H1 (cell line): Measurements from ENCODE around the gene ARHGAP6. TPM values are rescaled to one million over a fixed set of nuclear protein-coding genes. Genes with fewer than 3 reads are reported as not detected.

ENCODE experiments used
- CTCF ChIA-PET: fragments of 300-600 bp; sonication (Branson Sonifier 250); formaldehyde crosslinking; loops from one replicate; lab custom pipeline; 2021; ENCODE audit not compliant: partially characterized antibody; lab: Charles Lee
- POLR2A ChIA-PET: fragments of 300-600 bp; sonication (Branson Sonifier 250); formaldehyde crosslinking; loops from one replicate; lab custom pipeline; 2021; ENCODE audit warnings: inconsistent platforms; ENCODE audit not compliant: partially characterized antibody; lab: Charles Lee
- DNase-seq, 2 experiments: peaks; one replicate each; pipeline versions ENCODE4 v3.0.0 to v3.0.0-alpha.2; 2010 to 2022; ENCODE audit warnings: low spot score in 2 of 2, low read depth in 1 of 2, mixed read lengths in 1 of 2
- FAIRE-seq: peaks from 2 replicates; lab custom pipeline; 2011; peaks lifted over from hg19 to GRCh38; lab: Jason Lieb, UNC
- H2AFZ ChIP-seq: 2 replicates; pipeline ENCODE4 v1.8.1; 2012; ENCODE audit warnings: low read length, inconsistent platforms
- H2AK5ac ChIP-seq: 2 replicates; pipeline ENCODE4 v1.6.1; 2013; ENCODE audit warnings: low read depth, low read length
- H2BK120ac ChIP-seq: replicated peaks from 2 replicates; pipeline ENCODE3; 2013; ENCODE audit warnings: low read depth, low read length, inconsistent platforms
- H2BK12ac ChIP-seq: 2 replicates; pipeline ENCODE4 v1.6.1; 2013; ENCODE audit warnings: low read depth, low read length
- H2BK15ac ChIP-seq: 2 replicates; pipeline ENCODE4 v1.6.1; 2013; ENCODE audit warnings: low read length
- H2BK20ac ChIP-seq: 2 replicates; pipeline ENCODE4 v1.6.1; 2013; ENCODE audit warnings: low read length
- H2BK5ac ChIP-seq: 2 replicates; pipeline ENCODE4 v1.6.1; 2013; ENCODE audit warnings: low read depth, low read length
- H3K14ac ChIP-seq: 2 replicates; pipeline ENCODE4 v1.6.1; 2013; ENCODE audit warnings: inconsistent platforms; ENCODE audit not compliant: insufficient read length
- H3K18ac ChIP-seq: 2 replicates; pipeline ENCODE4 v1.6.1; 2013; ENCODE audit warnings: low read length; ENCODE audit errors: extremely low read depth
- H3K23ac ChIP-seq: 2 replicates; pipeline ENCODE4 v1.6.1; 2013; ENCODE audit warnings: inconsistent platforms; ENCODE audit not compliant: insufficient read length
- H3K23me2 ChIP-seq: 2 replicates; pipeline ENCODE4 v1.6.1; 2013; ENCODE audit warnings: low read depth, low read length
- H3K27ac ChIP-seq: 2 replicates; pipeline ENCODE4 v1.6.1; 2011; ENCODE audit warnings: low read depth, low read length, inconsistent platforms
- H3K27me3 ChIP-seq, 4 experiments: replicated peaks in 1 of 4; 1 replicate in 1 of 4; 2 replicates in 3 of 4; pipeline versions ENCODE4 v1.6.1 to v1.8.1; 2011 to 2013; ENCODE audit warnings: low read length in 3 of 4, mild to moderate bottlenecking in 3 of 4, inconsistent platforms in 2 of 4, mixed read lengths in 2 of 4, moderate library complexity in 1 of 4; ENCODE audit not compliant: control insufficient read depth in 3 of 4, insufficient read depth in 3 of 4; ENCODE audit errors: extremely low read depth in 1 of 4
- H3K36me3 ChIP-seq, 4 experiments: 2 replicates each; pipeline versions ENCODE4 v1.6.1 to v1.8.1; 2011 to 2013; ENCODE audit warnings: mild to moderate bottlenecking in 4 of 4, low read length in 3 of 4, moderate library complexity in 2 of 4, control low read depth in 1 of 4, inconsistent platforms in 1 of 4; ENCODE audit not compliant: insufficient read depth in 4 of 4, control insufficient read depth in 2 of 4
- H3K4ac ChIP-seq: replicated peaks from 2 replicates; pipeline ENCODE3; 2013; ENCODE audit warnings: low read length, low read depth, mixed read lengths, inconsistent platforms; ENCODE audit not compliant: insufficient read length
- H3K4me1 ChIP-seq, 4 experiments: replicated peaks in 1 of 4; 1 replicate in 1 of 4; 2 replicates in 3 of 4; pipeline versions ENCODE4 v1.6.1 to v1.8.1; 2011 to 2013; ENCODE audit warnings: low read length in 3 of 4, inconsistent platforms in 2 of 4, mixed read lengths in 1 of 4; ENCODE audit not compliant: insufficient read depth in 4 of 4, control insufficient read depth in 3 of 4
- H3K4me2 ChIP-seq, 2 experiments: 2 replicates each; pipeline versions ENCODE4 v1.6.1 to v1.8.1; 2011 to 2013; ENCODE audit warnings: low read depth in 2 of 2, low read length in 2 of 2, control low read depth in 1 of 2, inconsistent platforms in 1 of 2, mild to moderate bottlenecking in 1 of 2; ENCODE audit not compliant: insufficient read depth in 1 of 2
- H3K4me3 ChIP-seq, 4 experiments: fragments of 200-600, 300-600 bp in 1 of 4; sonication (generic), shearing (Covaris generic), sonication (Bioruptor Twin) in 1 of 4; 2 replicates each; pipeline versions ENCODE4 v1.5.1 to v1.8.1; 2011 to 2016; ENCODE audit warnings: low read length in 4 of 4, low read depth in 3 of 4, control low read depth in 2 of 4, inconsistent platforms in 2 of 4, mild to moderate bottlenecking in 2 of 4, mixed read lengths in 1 of 4, moderate library complexity in 1 of 4; ENCODE audit not compliant: insufficient read depth in 2 of 4; ENCODE audit errors: extremely low read depth in 1 of 4
- H3K56ac ChIP-seq: replicated peaks from 2 replicates; pipeline ENCODE3; 2013; ENCODE audit warnings: low read depth, mild to moderate bottlenecking, mixed read lengths, low read length, inconsistent platforms; ENCODE audit not compliant: insufficient read length
- H3K79me1 ChIP-seq: 2 replicates; pipeline ENCODE4 v1.6.1; 2013; ENCODE audit warnings: low read depth, low read length, control low read depth
- H3K79me2 ChIP-seq, 2 experiments: 2 replicates each; pipeline versions ENCODE4 v1.6.1 to v1.8.1; 2012 to 2013; ENCODE audit warnings: low read length in 2 of 2, mild to moderate bottlenecking in 2 of 2, inconsistent platforms in 1 of 2; ENCODE audit not compliant: insufficient read depth in 2 of 2, control insufficient read depth in 1 of 2
- H3K9ac ChIP-seq, 4 experiments: replicated peaks in 1 of 4; 1 replicate in 1 of 4; 2 replicates in 3 of 4; pipeline versions ENCODE4 v1.6.1 to v1.8.1; 2011 to 2013; ENCODE audit warnings: low read depth in 3 of 4, low read length in 3 of 4, control low read depth in 2 of 4, mild to moderate bottlenecking in 2 of 4, moderate library complexity in 2 of 4, inconsistent platforms in 1 of 4; ENCODE audit errors: extremely low read depth in 1 of 4
- H3K9me3 ChIP-seq, 2 experiments: 2 replicates each; pipeline versions ENCODE4 v1.6.1 to v1.8.1; 2012 to 2013; ENCODE audit warnings: mild to moderate bottlenecking in 2 of 2, moderate library complexity in 2 of 2, control low read depth in 1 of 2, inconsistent platforms in 1 of 2, low read depth in 1 of 2, low read length in 1 of 2, mixed read lengths in 1 of 2; ENCODE audit not compliant: insufficient read depth in 2 of 2
- H4K20me1 ChIP-seq, 2 experiments: replicated peaks in 1 of 2; 2 replicates each; pipeline versions ENCODE3 to v1.8.1; 2011 to 2013; ENCODE audit warnings: inconsistent platforms in 2 of 2, low read length in 2 of 2, mild to moderate bottlenecking in 1 of 2; ENCODE audit not compliant: insufficient read depth in 2 of 2, control insufficient read depth in 1 of 2
- H4K5ac ChIP-seq: 2 replicates; pipeline ENCODE4 v1.6.1; 2013; ENCODE audit warnings: low read length, low read depth, mixed read lengths, inconsistent platforms; ENCODE audit not compliant: insufficient read length
- H4K8ac ChIP-seq: 2 replicates; pipeline ENCODE4 v1.8.0; 2013; ENCODE audit warnings: mild to moderate bottlenecking, moderate library complexity, low read length, inconsistent platforms; ENCODE audit not compliant: insufficient read depth; ENCODE audit errors: extremely low read depth
- H4K91ac ChIP-seq: replicated peaks from 2 replicates; pipeline ENCODE3; 2013; ENCODE audit warnings: low read length, mixed read lengths, inconsistent platforms; ENCODE audit not compliant: insufficient read length
- CHD2 ChIP-seq: IDR thresholded peaks from 2 replicates; pipeline ENCODE4 v1.6.1; 2012; ENCODE audit warnings: low read length, improper control_type of control experiment
- SRF ChIP-seq: IDR thresholded peaks from 2 replicates; pipeline ENCODE4 v1.6.1; 2011; ENCODE audit warnings: mild to moderate bottlenecking, low read depth, low read length, moderate library complexity
- TBP ChIP-seq: IDR thresholded peaks from 2 replicates; pipeline ENCODE4 v1.6.1; 2011; ENCODE audit warnings: low read depth, low read length, improper control_type of control experiment
- WGBS, 2 experiments: shearing (Covaris generic) in 1 of 2; methylation state at CpG; one replicate each; pipeline versions ENCODE4 v1.1.6 to v1.1.7; 2013 to 2015; ENCODE audit warnings: low lambda C conversion rate in 2 of 2, mixed read lengths in 2 of 2, inconsistent platforms in 1 of 2, low coverage in 1 of 2, missing lambda C conversion rate in 1 of 2; ENCODE audit not compliant: insufficient replicate concordance in 2 of 2, insufficient coverage in 1 of 2, insufficient read length in 1 of 2; ENCODE audit errors: extremely low coverage in 1 of 2, missing lambda C conversion rate in 1 of 2; 5-methylcytosine and 5-hydroxymethylcytosine counted together
- polyA plus RNA-seq, 7 experiments: library from polyadenylated mRNA; depleted of rRNA in 3 of 7; stranded (reverse) in 5 of 7; unstranded in 2 of 7; fragments of >200 nt in 5 of 7; fragments of 200-250 nt in 2 of 7; gene quantifications; 1 replicate in 5 of 7; 2 replicates in 1 of 7; 4 replicates in 1 of 7; pipeline versions ENCODE4 v1.2.1 to v1.2.3, GENCODE V29; 2011 to 2013; ENCODE audit warnings: missing spikeins in 2 of 7, mixed read lengths in 2 of 7
- total RNA-seq: library from RNA; stranded (reverse); fragmentation: NEBNext Ultra II Directional; extraction: Animal tissue kit (Norgen Biotek cat#: 25700); gene quantifications from 2 replicates; pipeline ENCODE4 v1.2.1, GENCODE V29; 2021
- TF ChIP-seq, protein P1 (sequence below): IDR thresholded peaks from 2 replicates; pipeline ENCODE4 v1.6.1; 2012; ENCODE audit warnings: low read length, inconsistent platforms

ARHGAP6 gene
- total and polyA plus RNA-seq, 2 of the 8 experiments (the other 6 are each of a cell fraction or from before 2014, with no cell fraction given) = 0.35 to 0.82 TPM

DNA sequence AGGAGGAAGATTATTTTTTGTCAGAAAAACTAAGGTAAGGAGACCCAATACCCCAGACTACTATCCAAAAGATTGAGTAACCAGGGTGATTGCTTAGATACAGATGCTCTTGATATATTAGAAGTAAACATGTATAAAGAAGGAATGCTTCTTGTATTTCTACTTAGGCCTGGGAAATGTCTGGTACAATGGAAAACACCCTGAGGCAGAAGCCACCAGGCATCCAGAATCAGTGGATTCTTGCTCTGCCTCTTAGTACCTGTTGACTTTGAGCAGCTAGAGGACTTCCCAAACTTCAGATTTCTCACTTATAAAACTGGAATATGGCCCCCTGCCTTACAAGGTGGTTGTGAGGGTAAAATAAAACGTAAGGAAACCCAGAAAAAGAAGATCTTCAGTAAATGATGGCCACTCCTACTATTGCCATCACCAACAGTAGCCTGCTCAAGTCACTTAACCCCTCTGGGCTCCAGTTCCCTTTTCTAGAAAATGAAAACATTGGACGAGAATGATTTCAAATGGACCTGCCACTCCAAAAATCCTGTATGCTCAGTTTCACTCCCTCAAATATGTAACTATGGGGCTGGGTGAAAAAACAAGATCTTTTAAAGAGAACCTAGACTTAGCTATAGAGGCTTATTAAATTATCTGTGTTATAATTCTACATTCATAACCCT, 315.9 kb downstream of the ARHGAP6 start:
- Histone ChIP-seq H3K4me3 (no peak overlapping the region), H4K91ac (no peak overlapping the region), H3K79me2 (no peaks in the 10 kb centered on the region), H3K36me3 (no peaks in the 10 kb centered on the region), H4K5ac (no peak overlapping the region), H2AFZ (no peak overlapping the region), H3K23ac (no peak overlapping the region), H3K56ac (no peak overlapping the region), H3K14ac (no peak overlapping the region), H2BK15ac (no peak overlapping the region), H3K9me3 (no peaks in the 10 kb centered on the region), H3K4me2 (no peak overlapping the region), H2BK5ac (no peak overlapping the region), H3K27ac (no peak overlapping the region), H3K79me1 (no peaks in the 10 kb centered on the region), H3K9ac (no peak overlapping the region), H3K4me1 (no peaks in the 10 kb centered on the region), H2BK20ac (no peak overlapping the region), H4K8ac (no peak overlapping the region), H2AK5ac (no peak overlapping the region), H3K23me2 (no peaks in the 10 kb centered on the region), H3K27me3 (no peaks in the 10 kb centered on the region), H3K18ac (no peak overlapping the region), H2BK12ac (no peak overlapping the region), H2BK120ac (no peak overlapping the region), H3K4ac (no peak overlapping the region), H4K20me1 (no peaks in the 10 kb centered on the region)
- WGBS, 2 experiments = 93% methylated on average over 2 of the region's 2 CpGs; no CpG with 5 or more reads in 1 of the 2 experiments
- CTCF ChIA-PET = no interaction called here
- DNase-seq = no peak
- TF ChIP-seq CHD2 (no peak), TBP (no peak), SRF (no peak)
- TF ChIP-seq, protein P1, sequence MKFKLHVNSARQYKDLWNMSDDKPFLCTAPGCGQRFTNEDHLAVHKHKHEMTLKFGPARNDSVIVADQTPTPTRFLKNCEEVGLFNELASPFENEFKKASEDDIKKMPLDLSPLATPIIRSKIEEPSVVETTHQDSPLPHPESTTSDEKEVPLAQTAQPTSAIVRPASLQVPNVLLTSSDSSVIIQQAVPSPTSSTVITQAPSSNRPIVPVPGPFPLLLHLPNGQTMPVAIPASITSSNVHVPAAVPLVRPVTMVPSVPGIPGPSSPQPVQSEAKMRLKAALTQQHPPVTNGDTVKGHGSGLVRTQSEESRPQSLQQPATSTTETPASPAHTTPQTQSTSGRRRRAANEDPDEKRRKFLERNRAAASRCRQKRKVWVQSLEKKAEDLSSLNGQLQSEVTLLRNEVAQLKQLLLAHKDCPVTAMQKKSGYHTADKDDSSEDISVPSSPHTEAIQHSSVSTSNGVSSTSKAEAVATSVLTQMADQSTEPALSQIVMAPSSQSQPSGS = no peak
- no peak for FAIRE-seq
- POLR2A ChIA-PET = no interaction called here
